RPMI7951 (cell line): ENCODE results near the gene PKIG. TPM values are rescaled to one million over a fixed set of nuclear protein-coding genes. Genes with fewer than 3 reads are reported as not detected.

ENCODE experiments used
- DNase-seq: peaks from one replicate; pipeline ENCODE4 v3.0.0-alpha.2; 2012; ENCODE audit warnings: low read depth
- total RNA-seq: library from RNA; depleted of rRNA; stranded (reverse); fragments of >200 nt; shearing (Covaris generic); gene quantifications from 2 replicates; pipeline ENCODE4 v1.2.3, GENCODE V29; 2014; rRNA removed

The PKIG gene
- total RNA-seq, 1 experiment from 2014 or later = 90.2 TPM

DNA sequence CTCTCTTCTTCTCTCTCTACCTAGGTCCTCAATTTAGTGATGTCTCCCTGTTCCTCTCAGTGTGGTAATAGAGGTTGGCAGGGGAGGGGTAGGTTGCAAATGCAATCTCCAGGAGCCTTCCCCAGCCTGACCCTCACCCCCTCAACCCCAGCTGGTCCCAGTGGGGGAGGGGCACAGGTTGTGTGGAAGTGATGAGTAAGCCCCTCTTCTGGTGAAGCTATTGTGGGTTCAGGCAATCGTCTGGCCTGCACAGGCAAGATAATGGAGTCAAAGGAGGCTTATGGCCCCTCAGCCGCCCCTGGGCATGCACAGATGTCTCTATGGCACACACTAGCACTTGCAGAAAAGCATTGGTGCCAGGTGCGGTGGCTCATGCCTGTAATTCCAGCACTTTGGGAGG is 79.9 kb downstream of the PKIG start:
- no peak for DNase-seq

DNA sequence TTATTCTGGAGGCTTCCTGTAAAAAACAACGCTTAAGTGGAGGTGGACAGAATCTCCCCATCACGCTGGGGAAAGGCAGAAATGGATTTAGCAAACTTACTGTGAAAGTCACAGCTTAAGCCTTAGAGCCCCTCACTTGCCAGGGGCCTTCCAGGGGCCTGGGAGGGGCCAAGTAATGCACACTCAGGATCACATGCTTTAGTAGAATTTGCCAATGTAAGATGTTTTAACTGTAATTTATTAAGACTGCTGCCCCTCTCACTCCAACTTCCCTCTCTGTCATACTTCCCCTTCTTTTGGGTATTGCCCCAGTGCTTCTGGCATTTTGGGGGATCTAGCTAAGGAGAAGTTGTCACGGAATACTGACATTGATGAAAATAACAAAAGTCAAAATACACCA is 81.8 kb downstream of the PKIG start:
- DNase-seq = no peak

DNA sequence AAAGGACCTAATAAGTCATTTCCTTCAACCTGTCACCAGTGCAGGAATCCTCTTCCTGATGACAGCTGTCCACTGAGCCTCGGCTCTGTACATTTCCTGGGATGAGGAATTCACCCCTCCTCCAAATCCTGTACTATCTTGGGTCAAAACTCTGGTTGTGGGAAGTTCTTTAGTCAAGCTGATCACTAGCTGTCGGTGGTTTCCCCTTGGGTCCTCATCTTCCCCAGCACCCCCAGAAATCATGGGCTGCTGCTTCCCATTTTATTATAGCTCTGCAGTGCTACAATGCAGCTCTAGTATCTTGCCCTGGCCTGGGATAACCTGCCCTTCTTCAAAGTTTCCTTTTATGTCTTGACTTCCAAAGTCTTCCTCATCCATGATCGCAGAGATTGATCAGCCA is 83.7 kb downstream of the PKIG start:
- DNase-seq = no peak

Other genes with a start within 250 kb of the PKIG start
- gene R3HDML, start 245.5 kb upstream of the PKIG start, total RNA-seq = not detected in 2 replicates
- not detected in 2 replicates for gene HNF4A, start 226.9 kb upstream of the PKIG start, total RNA-seq
- gene TTPAL, start 106.7 kb upstream of the PKIG start, total RNA-seq = 8.5 TPM in 2 replicates
- 84.7 and 123 TPM in 2 replicates for gene SERINC3, start 60.5 kb upstream of the PKIG start, total RNA-seq
- gene ADA, start 69.1 kb downstream of the PKIG start, total RNA-seq = 4.4 and 7.2 TPM in 2 replicates
- not detected in 2 replicates for gene CCN5, start 132.8 kb downstream of the PKIG start, total RNA-seq
- not detected in 2 replicates for gene KCNK15, start 163.3 kb downstream of the PKIG start, total RNA-seq
- gene RIMS4, start 228.0 kb downstream of the PKIG start, total RNA-seq = not detected in 2 replicates